Activated CD4-positive, CD25-positive, alpha-beta regulatory T cell treated with anti-CD3 and anti-CD28 coated beads, Interleukin-2, amount 50 U/mL, for 72 hours (primary cell): ENCODE data around the gene DCLK1.

ENCODE experiments used
- DNase-seq: peaks from one replicate; pipeline ENCODE4 v3.0.0; 2021

The DCLK1 gene

GRCh38 chr13:36131222-36131930 lies at the start of gene DCLK1:
Gene DCLK1, minus strand, starts transcription at chr13:36131382.
- DNase-seq = no peak

GRCh38 chr13:36175621-36176020 lies 44.4 kb upstream of the DCLK1 start:
- DNase-seq = no peak

DNA sequence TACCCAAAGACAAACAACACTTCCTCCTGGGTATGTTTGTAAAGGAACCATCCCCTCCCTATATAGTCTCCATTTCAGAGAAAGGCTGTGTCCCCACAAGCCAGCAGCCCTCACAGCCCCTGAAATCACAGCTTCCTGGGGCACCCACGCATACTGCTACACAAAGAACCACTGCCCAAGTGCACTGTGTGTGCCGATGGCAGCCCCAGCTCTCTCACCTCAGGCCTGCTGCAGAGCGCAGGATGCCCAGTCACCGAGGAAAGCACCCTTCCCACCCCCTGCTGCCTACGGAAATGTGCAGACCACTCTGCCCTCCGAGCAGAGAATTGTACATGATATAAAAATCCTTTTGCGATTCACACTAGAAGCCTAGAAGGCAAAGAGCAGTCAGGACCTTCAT lies 43.7 kb upstream of the DCLK1 start:
- no peak for DNase-seq

GRCh38 chr13:36173571-36174322 lies 42.6 kb upstream of the DCLK1 start:
- DNase-seq = no peak

DNA sequence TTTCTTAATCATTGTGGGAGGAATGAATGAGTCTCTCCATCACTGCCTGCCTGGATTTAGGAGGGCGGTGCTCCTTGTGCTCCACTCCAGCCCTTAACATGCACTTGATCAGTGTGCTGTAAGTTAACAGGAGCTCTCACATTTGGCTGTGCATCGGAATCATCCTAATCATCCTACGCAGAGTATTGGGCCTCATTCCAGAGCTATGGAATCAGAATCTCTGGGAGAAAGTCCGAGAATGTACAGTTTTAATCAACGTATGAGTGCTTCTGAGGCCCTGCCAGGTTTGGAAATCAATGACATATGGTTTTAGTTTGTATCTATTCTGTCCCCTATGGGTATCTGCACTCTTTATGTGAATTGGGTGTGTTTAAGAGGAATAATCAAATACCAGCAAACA lies 34.9 kb upstream of the DCLK1 start:
- DNase-seq = no peak

DNA sequence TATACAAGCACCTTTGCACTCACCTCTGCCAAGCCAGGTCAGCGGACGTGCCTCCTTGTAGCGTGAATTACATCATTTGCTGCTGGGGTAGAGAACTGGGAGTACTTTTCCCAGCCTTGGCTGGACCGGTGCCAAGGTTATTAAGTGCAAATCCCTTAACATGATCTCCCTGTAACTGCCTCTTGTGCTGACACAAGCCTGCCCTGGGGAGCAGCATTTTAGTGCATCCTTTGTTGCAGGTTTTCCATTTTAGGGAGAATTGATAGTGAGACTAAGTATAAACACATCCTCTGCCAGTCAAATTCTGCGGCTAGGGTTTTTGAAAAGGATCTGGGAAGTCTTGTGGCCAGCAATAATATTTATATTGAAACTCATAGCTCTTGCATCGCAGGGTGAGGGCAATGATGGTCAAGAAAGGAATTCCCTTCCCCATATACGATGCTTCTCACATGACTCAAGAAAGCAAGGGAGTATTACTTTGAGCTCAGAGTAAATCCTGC lies 32.7 kb upstream of the DCLK1 start:
- no peak for DNase-seq

- no peak for DNase-seq
Measured at GRCh38 chr13:36163286-36163685, 32.1 kb upstream of the DCLK1 start.

DNA sequence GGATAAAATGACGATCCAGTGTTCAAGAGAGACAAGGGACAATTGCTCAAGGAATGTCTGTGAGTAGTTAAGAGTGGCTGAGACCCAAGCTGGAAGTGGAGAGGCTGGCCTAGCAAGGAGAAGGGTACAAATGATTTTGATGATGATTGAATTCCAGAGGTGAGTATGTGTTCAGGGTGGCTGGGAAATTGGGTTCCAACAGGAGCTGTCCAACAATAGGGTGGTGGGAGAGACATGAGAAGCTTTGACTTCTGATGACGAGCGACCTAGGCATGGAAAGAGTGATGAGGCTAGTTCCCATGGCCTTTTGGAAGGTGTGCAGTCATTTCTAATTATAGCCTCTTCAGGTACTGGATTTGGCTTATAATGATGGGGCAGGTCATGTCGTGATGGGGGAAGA lies 29.1 kb upstream of the DCLK1 start:
- DNase-seq = no peak

- DNase-seq = no peak
Measured at GRCh38 chr13:36158611-36159010, 27.4 kb upstream of the DCLK1 start.

GRCh38 chr13:36157480-36157879 lies 26.3 kb upstream of the DCLK1 start:
- no peak for DNase-seq

- no peak for DNase-seq
Measured at GRCh38 chr13:36154567-36155291, 23.5 kb upstream of the DCLK1 start.

- DNase-seq = no peak
Measured at GRCh38 chr13:36151591-36151990, 20.4 kb upstream of the DCLK1 start.

DNA sequence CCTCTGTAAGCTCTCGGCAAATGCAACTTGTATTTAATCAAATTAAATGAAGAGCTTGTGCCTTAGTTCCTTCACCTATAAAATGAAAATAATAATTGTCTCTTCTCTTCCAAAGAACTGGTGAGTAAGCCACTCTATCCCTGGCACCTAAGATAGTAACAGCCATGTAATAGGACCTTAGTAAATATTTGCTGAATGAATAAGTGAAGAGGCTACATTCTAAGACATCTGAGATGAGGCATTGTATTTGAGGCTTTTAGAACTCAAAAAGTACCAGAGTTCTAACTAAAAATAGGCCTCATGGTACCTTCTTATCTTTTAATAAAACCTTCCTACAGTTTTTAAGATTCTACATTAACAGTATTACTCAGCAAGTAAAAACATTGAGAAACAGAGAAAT lies 17.3 kb upstream of the DCLK1 start:
- no peak for DNase-seq

DNA sequence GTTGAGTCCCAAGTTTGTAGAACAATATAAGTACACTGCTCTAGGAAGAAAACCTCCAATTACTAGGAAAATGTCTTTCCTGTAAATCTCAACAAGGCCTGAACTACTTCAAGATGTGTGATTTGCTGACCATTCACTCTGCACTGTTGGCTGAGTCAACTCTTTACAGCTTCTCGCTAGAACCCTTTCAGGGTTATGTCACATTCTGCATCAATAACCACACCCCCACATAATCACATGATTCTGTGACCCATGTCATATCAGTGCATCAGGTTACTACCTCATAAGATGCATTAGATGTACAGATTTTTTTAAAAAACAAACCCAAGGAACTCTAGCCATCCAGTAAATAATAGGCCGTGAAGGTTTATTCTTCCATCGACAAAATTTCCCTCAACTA lies 16.1 kb upstream of the DCLK1 start:
- DNase-seq = no peak

GRCh38 chr13:36146511-36147269 lies 15.5 kb upstream of the DCLK1 start:
- DNase-seq = no peak

DNA sequence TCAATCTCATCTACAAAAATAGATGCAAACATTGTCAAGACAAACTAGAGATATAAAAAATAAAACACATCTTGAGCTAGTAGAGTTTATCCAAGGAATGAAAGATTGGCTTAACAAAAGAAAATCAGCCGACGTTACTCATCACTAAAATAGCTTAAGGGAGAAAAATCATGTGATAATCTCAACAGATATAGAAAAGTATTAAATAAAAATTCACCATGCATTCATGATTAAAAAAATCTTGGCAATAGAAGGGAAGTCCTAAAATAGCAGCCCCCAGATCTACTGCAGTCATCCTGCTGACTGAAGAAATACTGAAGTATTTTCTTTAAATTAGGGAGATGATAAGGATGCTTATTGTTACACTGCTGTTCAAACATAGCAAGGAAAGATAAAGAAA lies 12.6 kb upstream of the DCLK1 start:
- no peak for DNase-seq

DNA sequence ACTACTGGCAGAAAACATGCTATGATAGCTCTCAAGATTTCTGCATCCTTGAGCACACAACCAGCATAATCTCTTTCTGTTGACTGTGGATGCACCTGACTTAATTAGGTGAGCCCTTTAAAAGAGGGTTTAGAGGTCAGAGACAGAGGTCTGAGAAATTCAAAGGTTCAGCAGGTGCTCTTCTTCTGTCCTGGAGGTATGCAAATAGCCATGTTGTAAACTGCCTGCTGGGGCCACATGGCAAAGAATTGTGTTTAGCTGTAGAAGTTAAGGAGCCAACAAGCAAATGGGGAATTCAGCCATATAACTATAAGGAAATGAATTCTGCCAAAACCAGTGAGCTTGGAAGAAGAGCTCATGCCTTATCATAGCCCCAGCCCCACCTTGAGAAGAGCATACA lies 11.6 kb upstream of the DCLK1 start:
- DNase-seq = no peak

DNA sequence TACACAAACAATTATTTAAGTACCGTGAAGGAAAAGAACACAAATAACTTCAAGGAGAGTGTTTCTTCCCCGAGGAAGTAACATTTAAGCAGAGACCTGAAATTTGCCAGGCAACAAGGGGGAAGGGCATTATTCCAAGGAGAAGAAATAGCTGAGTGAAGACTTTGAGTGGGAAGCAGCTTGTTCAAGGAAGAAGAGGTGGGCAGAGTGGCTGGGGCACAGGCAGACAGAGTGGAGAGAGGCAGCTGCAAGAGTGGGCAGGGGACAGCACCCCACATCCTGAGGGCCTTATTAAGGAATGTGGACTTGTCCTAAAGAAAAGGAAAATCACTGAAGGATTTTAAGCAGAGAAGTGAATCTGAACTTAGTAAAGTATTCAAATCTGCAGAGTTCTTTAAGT lies 4.7 kb upstream of the DCLK1 start:
- no peak for DNase-seq

DNA sequence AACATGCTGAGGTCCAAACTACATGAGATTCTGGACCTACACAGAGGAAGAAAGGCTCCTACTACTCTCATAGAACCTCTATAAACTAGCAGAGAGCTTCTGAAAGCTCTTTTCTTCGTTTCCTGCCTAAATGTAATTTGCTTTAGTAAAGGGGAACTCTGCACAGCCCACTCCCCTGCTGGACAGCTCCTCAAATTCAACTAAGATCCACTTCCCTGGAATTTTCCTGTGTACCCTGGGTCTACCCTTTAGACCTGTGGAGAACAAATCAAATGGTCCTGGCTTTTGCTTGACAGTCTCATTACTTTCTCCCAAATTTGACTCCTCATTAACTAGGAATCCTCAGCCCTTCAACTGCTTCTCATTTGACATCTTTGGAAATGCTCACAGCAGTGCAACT lies 3.5 kb upstream of the DCLK1 start:
- DNase-seq = no peak

DNA sequence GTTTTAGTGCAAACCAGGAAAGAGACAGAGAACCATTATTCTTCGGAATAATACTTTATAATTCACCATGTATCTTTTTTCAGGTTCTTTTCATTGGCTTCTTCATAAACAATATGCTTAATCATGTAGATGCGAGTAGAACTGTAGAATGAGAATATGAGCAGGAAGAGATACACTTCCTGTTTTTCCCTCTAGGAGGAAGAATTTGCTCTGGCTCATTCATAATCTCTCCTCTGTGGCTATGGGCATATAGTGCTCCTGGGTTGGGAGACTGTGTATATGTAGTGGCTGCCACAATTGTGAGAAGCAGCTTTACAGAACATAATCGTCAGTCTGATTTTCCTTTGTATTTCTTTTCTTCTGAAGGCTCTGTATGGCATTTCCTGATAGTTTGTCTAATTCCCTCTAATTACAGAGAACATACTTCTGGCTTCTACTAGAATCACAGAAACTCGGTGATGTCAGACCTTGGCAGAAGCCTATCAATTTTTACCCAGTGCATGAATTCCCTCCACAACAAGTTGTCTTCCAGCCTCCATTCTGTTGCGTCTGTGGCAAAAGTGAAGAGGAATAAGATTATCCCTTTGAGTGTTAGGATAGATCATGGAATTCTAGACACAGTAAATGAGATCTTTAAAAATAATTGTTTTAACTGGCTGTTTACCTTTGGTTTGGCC lies 2.9 kb upstream of the DCLK1 start:
- no peak for DNase-seq

- DNase-seq = no peak
Measured at GRCh38 chr13:36132376-36132775, 1.2 kb upstream of the DCLK1 start.

- no peak for DNase-seq
Measured at GRCh38 chr13:36131931-36132297, 732 bp upstream of the DCLK1 start.
